ENCODE data around the gene RING1. TPM values are rescaled to one million over a fixed set of nuclear protein-coding genes. Genes with fewer than 3 reads are reported as not detected.
A peak's percentile ranks its signal among the peaks of the same experiment; 100 is the strongest.

RING1 gene
- total RNA-seq, 3 donors from 2014 or later (not counting 1 experiment from before 2014, with no cell fraction given), result 34.5 to 40.3 (median 36.5) TPM

DNA sequence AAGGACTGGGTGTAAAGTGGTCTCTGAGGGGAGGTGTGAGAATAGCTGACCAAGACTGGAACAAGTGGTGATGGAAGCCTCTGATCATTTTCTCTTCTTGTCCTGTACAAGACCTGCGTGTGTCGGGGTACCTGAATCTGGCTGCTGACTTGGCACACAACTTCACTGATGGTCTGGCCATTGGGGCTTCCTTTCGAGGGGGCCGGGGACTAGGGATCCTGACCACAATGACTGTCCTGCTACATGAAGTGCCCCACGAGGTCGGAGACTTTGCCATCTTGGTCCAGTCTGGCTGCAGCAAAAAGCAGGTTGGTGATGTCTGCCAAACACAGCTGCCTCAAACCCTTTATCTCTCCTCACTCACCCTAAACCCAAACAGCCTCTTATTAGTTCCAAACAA lies 5.5 kb upstream of the RING1 start:
- Mint-ChIP-seq H3K9me3 (no peaks in the 10 kb centered on the region), H3K27me3 (ENCODE audit: low read depth in 2 of 2) (no peaks in the 10 kb centered on the region), H3K4me1 (peaks cover 66 to 81% of the 10 kb centered on the region in 2 donors), H3K4me3 (peak overlapping the region; percentile 49), H3K27ac (peak overlapping the region in 1 of 2 donors; percentile 15), H3K36me3 (peaks cover 13% of the 10 kb centered on the region)
- DNase-seq, result no peak
- H3K4me1 ChIP-seq (ENCODE audit: control insufficient read depth, insufficient read depth, low read length), result peaks cover 51% of the 10 kb centered on the region
- intact Hi-C loops (cut with micrococcal nuclease), result loop anchor here (5.0 kb wide), 2 partner anchors 210 to 350 kb away; partner anchors contain the start of genes PHF1, PSMB9 and TAP1
- H3K36me3 ChIP-seq (ENCODE audit: control insufficient read depth, insufficient read depth, low read length), result peaks cover 23% of the 10 kb centered on the region
- H3K9me3 ChIP-seq (ENCODE audit: control insufficient read depth, insufficient read depth, low read length), result no peaks in the 10 kb centered on the region
- no peak overlapping the region for H3K27ac ChIP-seq (ENCODE audit: low read length)
- WGBS (ENCODE audit: insufficient coverage), result 92% methylated on average over 6 of the region's 6 CpGs
- ATAC-seq, result no peak
- no peaks in the 10 kb centered on the region for H3K27me3 ChIP-seq (ENCODE audit: control insufficient read depth, insufficient read depth, low read length)
- no peak for TF ChIP-seq CTCF (IDR thresholded peaks at IDR 0.05)
- H3K4me3 ChIP-seq (ENCODE audit: low read length), result no peak overlapping the region

GRCh38 chr6:33203443-33204164 lies 4.7 kb upstream of the RING1 start:
- WGBS (ENCODE audit: insufficient coverage), result 100% methylated on average over 5 of the region's 7 CpGs
- DNase-seq (no peak), ATAC-seq (no peak)
- TF ChIP-seq CTCF (IDR thresholded peaks at IDR 0.05), result no peak
- H3K9me3 ChIP-seq (ENCODE audit: control insufficient read depth, insufficient read depth, low read length), result no peaks in the 10 kb centered on the region
- H3K27me3 ChIP-seq (ENCODE audit: control insufficient read depth, insufficient read depth, low read length), result no peaks in the 10 kb centered on the region
- H3K36me3 ChIP-seq (ENCODE audit: control insufficient read depth, insufficient read depth, low read length), result peaks cover 22% of the 10 kb centered on the region
- H3K27ac Mint-ChIP-seq, result peak overlapping the region; percentile 68 to 79
- no peaks in the 10 kb centered on the region for H3K27me3 Mint-ChIP-seq (ENCODE audit: low read depth in 2 of 2)
- peaks cover 58 to 76% of the 10 kb centered on the region in 2 donors for H3K4me1 Mint-ChIP-seq
- intact Hi-C loops (cut with micrococcal nuclease), result loop anchor here (5.0 kb wide), 2 partner anchors 209 to 351 kb away; partner anchors contain the start of genes PHF1, PSMB9 and TAP1
- no peak overlapping the region for H3K4me3 ChIP-seq (ENCODE audit: low read length)
- no peaks in the 10 kb centered on the region for H3K9me3 Mint-ChIP-seq
- H3K4me3 Mint-ChIP-seq, result peak overlapping the region; percentile 87
- no peak overlapping the region for H3K27ac ChIP-seq (ENCODE audit: low read length)
- H3K36me3 Mint-ChIP-seq, result peaks cover 13% of the 10 kb centered on the region
- peaks cover 55% of the 10 kb centered on the region for H3K4me1 ChIP-seq (ENCODE audit: control insufficient read depth, insufficient read depth, low read length)

- H3K27me3 Mint-ChIP-seq (ENCODE audit: low read depth in 2 of 2), result no peaks in the 10 kb centered on the region
- H3K4me1 Mint-ChIP-seq, result peaks cover 58 to 76% of the 10 kb centered on the region in 2 donors
- Histone ChIP-seq H3K27ac (ENCODE audit: low read length) (no peak overlapping the region), H3K36me3 (ENCODE audit: control insufficient read depth, insufficient read depth, low read length) (peaks cover 22% of the 10 kb centered on the region), H3K4me3 (ENCODE audit: low read length) (no peak overlapping the region), H3K27me3 (ENCODE audit: control insufficient read depth, insufficient read depth, low read length) (no peaks in the 10 kb centered on the region), H3K4me1 (ENCODE audit: control insufficient read depth, insufficient read depth, low read length) (peaks cover 55% of the 10 kb centered on the region), H3K9me3 (ENCODE audit: control insufficient read depth, insufficient read depth, low read length) (no peaks in the 10 kb centered on the region)
- peaks cover 13% of the 10 kb centered on the region for H3K36me3 Mint-ChIP-seq
- no peaks in the 10 kb centered on the region for H3K9me3 Mint-ChIP-seq
- ATAC-seq (no peak), DNase-seq (no peak)
- intact Hi-C loops (cut with micrococcal nuclease), result loop anchor here (5.0 kb wide), 2 partner anchors 208 to 352 kb away; partner anchors contain the start of genes PHF1, PSMB9 and TAP1
- WGBS (ENCODE audit: insufficient coverage), result 22% methylated on average over 2 of the region's 4 CpGs
- H3K4me3 Mint-ChIP-seq, result peak overlapping the region; percentile 87
- TF ChIP-seq CTCF (IDR thresholded peaks at IDR 0.05), result no peak
- peak overlapping the region; percentile 68 to 79 for H3K27ac Mint-ChIP-seq
Observed at GRCh38 chr6:33204165-33204414, 4.2 kb upstream of the RING1 start.

Data from natural killer cell (primary cell).